ENCODE data around the gene PDE6B.

PDE6B gene

DNA sequence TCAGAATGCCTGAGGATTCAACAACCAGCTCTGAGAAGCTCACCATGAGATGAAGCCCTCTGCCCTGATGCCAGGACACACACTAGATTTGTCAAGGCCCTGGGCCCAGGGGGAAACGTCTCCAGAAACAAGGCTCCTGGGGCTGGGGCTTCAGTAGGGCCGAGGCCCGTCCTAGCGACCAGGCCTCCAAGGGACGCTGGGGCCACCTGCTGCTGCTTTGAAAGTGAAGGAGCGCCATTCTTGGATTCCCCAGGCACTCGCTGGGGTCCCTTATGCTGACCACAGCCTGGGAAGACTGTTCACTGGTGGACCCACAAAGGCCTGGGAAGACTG lies 23.9 kb downstream of the PDE6B start:
- no peaks in the 10 kb centered on the region for H3K4me1 ChIP-seq (ENCODE audit: control insufficient read depth, insufficient read depth, low read length)
- peaks cover 35% of the 10 kb centered on the region for H3K27me3 ChIP-seq (replicated peaks; ENCODE audit: control insufficient read depth, insufficient read depth, low read length)
- no peak for DNase-seq (ENCODE audit: low read depth)
- H3K4me3 ChIP-seq (ENCODE audit: low read length) = no peak overlapping the region
- no peak overlapping the region for H3K9ac ChIP-seq (ENCODE audit: low read length)
- H3K9me3 ChIP-seq (ENCODE audit: control insufficient read depth, low read length) = no peaks in the 10 kb centered on the region
- no peaks in the 10 kb centered on the region for H3K36me3 ChIP-seq (ENCODE audit: control insufficient read depth, insufficient read depth, low read length, severe bottlenecking)

GRCh38 chr4:649751-650310 lies 24.5 kb downstream of the PDE6B start:
- Histone ChIP-seq H3K9ac (ENCODE audit: low read length) (no peak overlapping the region), H3K4me1 (ENCODE audit: control insufficient read depth, insufficient read depth, low read length) (no peaks in the 10 kb centered on the region), H3K4me3 (ENCODE audit: low read length) (no peak overlapping the region), H3K9me3 (ENCODE audit: control insufficient read depth, low read length) (no peaks in the 10 kb centered on the region), H3K36me3 (ENCODE audit: control insufficient read depth, insufficient read depth, low read length, severe bottlenecking) (no peaks in the 10 kb centered on the region), H3K27me3 (replicated peaks; ENCODE audit: control insufficient read depth, insufficient read depth, low read length) (peaks cover 40% of the 10 kb centered on the region)
- no peak for DNase-seq (ENCODE audit: low read depth)

GRCh38 chr4:650461-650860 lies 25.1 kb downstream of the PDE6B start:
- H3K9me3 ChIP-seq (ENCODE audit: control insufficient read depth, low read length) = no peaks in the 10 kb centered on the region
- H3K9ac ChIP-seq (ENCODE audit: low read length) = no peak overlapping the region
- no peak for DNase-seq (ENCODE audit: low read depth)
- H3K27me3 ChIP-seq (replicated peaks; ENCODE audit: control insufficient read depth, insufficient read depth, low read length) = peaks cover 41% of the 10 kb centered on the region
- H3K4me3 ChIP-seq (ENCODE audit: low read length) = no peak overlapping the region
- no peaks in the 10 kb centered on the region for H3K36me3 ChIP-seq (ENCODE audit: control insufficient read depth, insufficient read depth, low read length, severe bottlenecking)
- peaks cover 2% of the 10 kb centered on the region for H3K4me1 ChIP-seq (ENCODE audit: control insufficient read depth, insufficient read depth, low read length)

DNA sequence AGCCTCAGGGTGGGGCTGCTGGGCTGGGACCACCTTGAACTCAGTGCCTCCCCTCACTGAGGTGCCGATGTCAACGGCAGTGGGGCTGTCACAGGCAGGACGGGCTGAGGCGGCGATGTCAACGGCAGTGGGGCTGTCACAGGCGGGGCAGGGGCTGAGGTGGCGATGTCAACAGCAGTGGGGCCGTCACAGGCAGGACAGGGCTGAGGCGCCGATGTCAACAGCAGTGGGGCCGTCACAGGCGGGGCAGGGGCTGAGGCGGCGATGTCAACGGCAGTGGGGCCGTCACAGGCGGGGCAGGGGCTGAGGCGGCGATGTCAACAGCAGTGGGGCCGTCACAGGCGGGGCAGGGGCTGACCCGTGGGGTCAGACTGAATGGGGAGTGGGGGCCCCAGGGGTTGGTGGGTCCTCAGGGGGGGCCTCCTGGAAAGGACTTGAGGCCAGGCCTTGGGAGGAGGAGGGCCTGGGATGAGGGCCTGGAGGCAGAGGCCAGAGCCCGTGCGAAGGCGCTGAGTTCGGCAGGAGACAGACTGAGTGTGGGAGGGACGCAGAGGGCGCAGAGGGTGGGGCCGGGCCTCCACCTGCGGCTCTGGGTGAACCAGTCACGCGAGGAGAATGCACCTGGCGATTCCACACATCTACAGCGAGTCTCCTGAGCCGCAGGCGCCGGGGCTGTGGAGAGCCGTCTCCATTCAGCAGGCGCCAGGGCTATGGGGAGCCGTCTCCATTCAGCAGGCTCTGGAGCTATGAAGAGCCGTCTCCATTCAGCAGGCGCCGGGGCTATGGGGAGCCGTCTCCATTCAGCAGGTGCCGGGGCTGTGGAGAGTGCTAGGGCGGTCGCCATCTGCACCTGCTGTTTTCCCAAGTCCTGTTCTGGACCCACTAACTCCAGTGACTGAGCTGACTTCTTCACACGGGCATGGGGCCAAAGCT lies 25.8 kb downstream of the PDE6B start:
- Histone ChIP-seq H3K4me3 (ENCODE audit: low read length) (no peak overlapping the region), H3K9ac (ENCODE audit: low read length) (no peak overlapping the region), H3K4me1 (ENCODE audit: control insufficient read depth, insufficient read depth, low read length) (peaks cover 2% of the 10 kb centered on the region), H3K36me3 (ENCODE audit: control insufficient read depth, insufficient read depth, low read length, severe bottlenecking) (no peaks in the 10 kb centered on the region), H3K27me3 (replicated peaks; ENCODE audit: control insufficient read depth, insufficient read depth, low read length) (peaks cover 47% of the 10 kb centered on the region), H3K9me3 (ENCODE audit: control insufficient read depth, low read length) (no peaks in the 10 kb centered on the region)
- DNase-seq (ENCODE audit: low read depth) = no peak

GRCh38 chr4:651884-652642 lies 26.7 kb downstream of the PDE6B start:
- H3K36me3 ChIP-seq (ENCODE audit: control insufficient read depth, insufficient read depth, low read length, severe bottlenecking) = no peaks in the 10 kb centered on the region
- H3K9ac ChIP-seq (ENCODE audit: low read length) = no peak overlapping the region
- no peaks in the 10 kb centered on the region for H3K9me3 ChIP-seq (ENCODE audit: control insufficient read depth, low read length)
- no peak overlapping the region for H3K4me3 ChIP-seq (ENCODE audit: low read length)
- peaks cover 47% of the 10 kb centered on the region for H3K27me3 ChIP-seq (replicated peaks; ENCODE audit: control insufficient read depth, insufficient read depth, low read length)
- peaks cover 5% of the 10 kb centered on the region for H3K4me1 ChIP-seq (ENCODE audit: control insufficient read depth, insufficient read depth, low read length)
- no peak for DNase-seq (ENCODE audit: low read depth)

- peaks cover 5% of the 10 kb centered on the region for H3K4me1 ChIP-seq (ENCODE audit: control insufficient read depth, insufficient read depth, low read length)
- no peak overlapping the region for H3K4me3 ChIP-seq (ENCODE audit: low read length)
- DNase-seq (ENCODE audit: low read depth) = no peak
- H3K36me3 ChIP-seq (ENCODE audit: control insufficient read depth, insufficient read depth, low read length, severe bottlenecking) = no peaks in the 10 kb centered on the region
- H3K9ac ChIP-seq (ENCODE audit: low read length) = no peak overlapping the region
- H3K9me3 ChIP-seq (ENCODE audit: control insufficient read depth, low read length) = no peaks in the 10 kb centered on the region
- H3K27me3 ChIP-seq (replicated peaks; ENCODE audit: control insufficient read depth, insufficient read depth, low read length) = peaks cover 41% of the 10 kb centered on the region
Observed at GRCh38 chr4:653080-653821, 27.9 kb downstream of the PDE6B start.

GRCh38 chr4:653831-654502 lies 28.6 kb downstream of the PDE6B start:
- Histone ChIP-seq H3K27me3 (replicated peaks; ENCODE audit: control insufficient read depth, insufficient read depth, low read length) (peaks cover 36% of the 10 kb centered on the region), H3K36me3 (ENCODE audit: control insufficient read depth, insufficient read depth, low read length, severe bottlenecking) (no peaks in the 10 kb centered on the region), H3K9ac (ENCODE audit: low read length) (no peak overlapping the region), H3K4me1 (ENCODE audit: control insufficient read depth, insufficient read depth, low read length) (peaks cover 5% of the 10 kb centered on the region), H3K4me3 (ENCODE audit: low read length) (no peak overlapping the region), H3K9me3 (ENCODE audit: control insufficient read depth, low read length) (no peaks in the 10 kb centered on the region)
- no peak for DNase-seq (ENCODE audit: low read depth)

DNA sequence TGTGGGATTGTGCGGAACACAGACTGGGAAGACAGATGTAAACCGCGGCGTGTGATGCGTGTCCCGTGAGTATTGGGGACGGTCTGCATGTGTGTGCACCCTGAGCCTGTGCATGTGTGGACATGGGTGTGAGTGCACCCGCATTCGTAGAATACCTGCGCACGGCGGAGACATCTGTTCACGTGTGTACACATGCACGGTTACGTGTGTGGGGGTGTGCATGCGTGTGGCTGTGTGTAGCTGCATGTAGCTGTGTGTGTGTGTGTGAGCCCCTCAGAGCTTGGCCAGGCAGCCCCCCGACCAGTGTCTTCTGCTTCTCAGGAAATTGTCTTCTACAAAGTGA lies 29.1 kb downstream of the PDE6B start:
- no peak for DNase-seq (ENCODE audit: low read depth)
- no peaks in the 10 kb centered on the region for H3K9me3 ChIP-seq (ENCODE audit: control insufficient read depth, low read length)
- no peak overlapping the region for H3K4me3 ChIP-seq (ENCODE audit: low read length)

DNA sequence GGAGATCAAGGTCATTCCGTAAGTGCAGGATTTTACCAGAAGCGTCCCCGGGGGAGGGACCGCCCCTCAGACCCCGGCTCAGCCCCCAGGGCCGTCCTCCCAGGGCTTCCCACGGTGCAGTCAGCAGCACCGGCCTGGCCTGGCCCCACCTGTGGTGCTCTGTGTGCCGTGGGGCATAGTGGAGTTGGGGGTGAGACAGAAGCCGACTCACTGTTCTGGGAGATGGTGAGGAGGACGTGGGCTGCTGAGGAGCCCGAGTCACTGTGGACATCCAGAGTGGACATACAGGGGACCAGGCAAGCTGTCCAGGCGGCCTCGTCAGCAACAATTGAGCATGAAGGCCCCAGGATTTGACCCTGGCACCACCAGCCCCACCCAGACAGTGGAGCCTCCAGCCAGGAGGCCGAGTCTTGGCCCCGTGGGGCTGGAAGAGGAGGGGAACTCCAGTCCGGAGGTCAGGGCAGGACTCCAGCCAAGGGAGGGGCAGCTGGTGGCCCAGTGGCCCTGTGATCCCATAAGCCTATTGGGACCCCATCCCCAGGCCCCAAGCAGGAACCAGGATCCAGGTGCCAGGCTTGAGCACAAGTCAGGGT lies 29.6 kb downstream of the PDE6B start:
- Histone ChIP-seq H3K27me3 (replicated peaks; ENCODE audit: control insufficient read depth, insufficient read depth, low read length) (peaks cover 33% of the 10 kb centered on the region), H3K36me3 (ENCODE audit: control insufficient read depth, insufficient read depth, low read length, severe bottlenecking) (no peaks in the 10 kb centered on the region), H3K4me3 (ENCODE audit: low read length) (no peak overlapping the region), H3K9me3 (ENCODE audit: control insufficient read depth, low read length) (no peaks in the 10 kb centered on the region), H3K4me1 (ENCODE audit: control insufficient read depth, insufficient read depth, low read length) (peaks cover 5% of the 10 kb centered on the region), H3K9ac (ENCODE audit: low read length) (no peak overlapping the region)
- DNase-seq (ENCODE audit: low read depth) = no peak

More for the DNA sequence above, 29.1 kb downstream of the PDE6B start:
- no peaks in the 10 kb centered on the region for H3K36me3 ChIP-seq (ENCODE audit: control insufficient read depth, insufficient read depth, low read length, severe bottlenecking)
- H3K9ac ChIP-seq (ENCODE audit: low read length) = no peak overlapping the region
- peaks cover 36% of the 10 kb centered on the region for H3K27me3 ChIP-seq (replicated peaks; ENCODE audit: control insufficient read depth, insufficient read depth, low read length)
- peaks cover 5% of the 10 kb centered on the region for H3K4me1 ChIP-seq (ENCODE audit: control insufficient read depth, insufficient read depth, low read length)

DNA sequence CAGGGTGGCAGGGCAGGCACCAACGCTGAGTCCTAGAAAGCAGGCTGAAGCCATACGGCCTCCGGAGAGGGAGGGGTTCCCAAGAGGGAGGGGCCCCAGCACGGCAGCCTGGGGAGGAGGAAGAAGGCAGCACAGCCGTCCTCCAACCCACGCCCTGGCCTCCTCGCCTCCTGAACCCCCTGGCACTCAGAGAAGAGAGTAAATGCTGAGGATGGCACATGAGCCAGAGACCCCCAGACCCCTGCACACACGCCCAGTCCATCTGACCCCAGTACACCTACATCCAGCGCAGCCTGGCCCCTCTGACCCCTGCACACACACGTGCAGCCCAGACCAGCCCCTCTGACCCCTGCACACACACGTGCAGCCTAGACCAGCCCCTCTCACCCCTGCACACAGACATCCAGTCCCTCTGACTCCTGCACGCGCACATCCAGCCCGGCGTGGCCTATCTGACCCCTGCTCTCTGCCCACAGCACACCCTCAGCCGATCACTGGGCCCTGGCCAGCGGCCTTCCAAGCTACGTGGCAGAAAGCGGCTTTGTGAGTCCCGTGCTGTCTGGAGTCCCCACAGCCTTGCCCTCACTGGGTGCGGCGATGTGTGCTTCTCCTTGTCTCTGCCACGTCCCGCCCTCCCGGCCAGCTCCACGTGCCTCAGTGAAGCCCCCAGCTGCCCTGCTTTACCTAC lies 30.2 kb downstream of the PDE6B start:
- DNase-seq (ENCODE audit: low read depth) = no peak
- Histone ChIP-seq H3K4me3 (ENCODE audit: low read length) (no peak overlapping the region), H3K9ac (ENCODE audit: low read length) (no peak overlapping the region), H3K9me3 (ENCODE audit: control insufficient read depth, low read length) (no peaks in the 10 kb centered on the region), H3K4me1 (ENCODE audit: control insufficient read depth, insufficient read depth, low read length) (peaks cover 5% of the 10 kb centered on the region), H3K27me3 (replicated peaks; ENCODE audit: control insufficient read depth, insufficient read depth, low read length) (peaks cover 26% of the 10 kb centered on the region), H3K36me3 (ENCODE audit: control insufficient read depth, insufficient read depth, low read length, severe bottlenecking) (no peaks in the 10 kb centered on the region)
